Skeletal muscle satellite cell (primary cell): Measurements from ENCODE around the gene LANCL3.
A peak's percentile ranks its signal among the peaks of the same experiment; 100 is the strongest.

Source experiments
- H3K27me3 ChIP-seq: 2 replicates; pipeline ENCODE4 v1.7.0; 2013; ENCODE audit warnings: low read length; ENCODE audit not compliant: control insufficient read depth, insufficient read depth
- H3K36me3 ChIP-seq: 2 replicates; pipeline ENCODE4 v1.7.0; 2013; ENCODE audit warnings: mild to moderate bottlenecking, control low read depth, low read length; ENCODE audit not compliant: insufficient read depth
- H3K4me1 ChIP-seq: 2 replicates; pipeline ENCODE4 v1.7.0; 2013; ENCODE audit warnings: low read length; ENCODE audit not compliant: control insufficient read depth, insufficient read depth
- H3K4me2 ChIP-seq: 2 replicates; pipeline ENCODE4 v1.7.0; 2013; ENCODE audit warnings: mild to moderate bottlenecking, low read length
- H3K4me3 ChIP-seq: 2 replicates; pipeline ENCODE4 v1.7.0; 2013; ENCODE audit warnings: low read length
- H3K9ac ChIP-seq: 2 replicates; pipeline ENCODE4 v1.7.0; 2013; ENCODE audit warnings: mild to moderate bottlenecking, low read depth, low read length, moderate library complexity
- H3K9me3 ChIP-seq: replicated peaks from 2 replicates; pipeline ENCODE4 v1.7.0; 2013; ENCODE audit warnings: mild to moderate bottlenecking, control low read depth, low read length

LANCL3 gene

GRCh38 chrX:37684973-37685372 is 113.5 kb downstream of the LANCL3 start:
- peak overlapping the region; percentile 68 for H3K4me3 ChIP-seq
- no peaks in the 10 kb centered on the region for H3K27me3 ChIP-seq
- H3K36me3 ChIP-seq: no peaks in the 10 kb centered on the region
- H3K4me2 ChIP-seq: peak overlapping the region; percentile 85
- no peaks in the 10 kb centered on the region for H3K9me3 ChIP-seq
- no peak overlapping the region for H3K9ac ChIP-seq
- peaks cover 4% of the 10 kb centered on the region for H3K4me1 ChIP-seq

GRCh38 chrX:37685381-37686359 is 114.2 kb downstream of the LANCL3 start, which contains the start of gene XK:
TSS of gene XK (plus strand) at chrX:37685791. CDS start at chrX:37685962, 171 bp downstream.
- Histone ChIP-seq H3K4me2 (peak within 1 kb of the TSS; percentile 85), H3K9ac (no peak within 1 kb of the TSS), H3K36me3 (no peaks in the 10 kb centered on the region), H3K27me3 (no peaks in the 10 kb centered on the region), H3K4me1 (peaks cover 4% of the 10 kb centered on the region), H3K9me3 (no peaks in the 10 kb centered on the region), H3K4me3 (peak within 1 kb of the TSS; percentile 68)

- Histone ChIP-seq H3K27me3 (no peaks in the 10 kb centered on the region), H3K4me1 (peaks cover 4% of the 10 kb centered on the region), H3K4me3 (no peak overlapping the region), H3K9me3 (no peaks in the 10 kb centered on the region), H3K36me3 (no peaks in the 10 kb centered on the region), H3K4me2 (peak overlapping the region; percentile 85), H3K9ac (no peak overlapping the region)
Measured at GRCh38 chrX:37686369-37686995, 115.0 kb downstream of the LANCL3 start.

- H3K36me3 ChIP-seq: no peaks in the 10 kb centered on the region
- H3K4me1 ChIP-seq: peaks cover 4% of the 10 kb centered on the region
- no peak overlapping the region for H3K9ac ChIP-seq
- no peak overlapping the region for H3K4me3 ChIP-seq
- H3K9me3 ChIP-seq: no peaks in the 10 kb centered on the region
- H3K27me3 ChIP-seq: no peaks in the 10 kb centered on the region
- H3K4me2 ChIP-seq: no peak overlapping the region
Measured at GRCh38 chrX:37686996-37687395, 115.5 kb downstream of the LANCL3 start.

- H3K36me3 ChIP-seq: no peaks in the 10 kb centered on the region
- H3K27me3 ChIP-seq: no peaks in the 10 kb centered on the region
- no peak overlapping the region for H3K4me3 ChIP-seq
- no peak overlapping the region for H3K4me2 ChIP-seq
- H3K9me3 ChIP-seq: no peaks in the 10 kb centered on the region
- peaks cover 16% of the 10 kb centered on the region for H3K4me1 ChIP-seq
- no peak overlapping the region for H3K9ac ChIP-seq
Measured at GRCh38 chrX:37690119-37690518, 118.7 kb downstream of the LANCL3 start.

GRCh38 chrX:37692918-37693317 is 121.5 kb downstream of the LANCL3 start:
- no peak overlapping the region for H3K4me3 ChIP-seq
- H3K4me2 ChIP-seq: no peak overlapping the region
- no peaks in the 10 kb centered on the region for H3K27me3 ChIP-seq
- no peak overlapping the region for H3K9ac ChIP-seq
- H3K9me3 ChIP-seq: no peaks in the 10 kb centered on the region
- H3K36me3 ChIP-seq: no peaks in the 10 kb centered on the region
- peaks cover 16% of the 10 kb centered on the region for H3K4me1 ChIP-seq

GRCh38 chrX:37697169-37697760 is 125.8 kb downstream of the LANCL3 start:
- no peak overlapping the region for H3K4me3 ChIP-seq
- peaks cover 17% of the 10 kb centered on the region for H3K4me1 ChIP-seq
- no peak overlapping the region for H3K4me2 ChIP-seq
- H3K36me3 ChIP-seq: no peaks in the 10 kb centered on the region
- no peaks in the 10 kb centered on the region for H3K27me3 ChIP-seq
- no peaks in the 10 kb centered on the region for H3K9me3 ChIP-seq
- no peak overlapping the region for H3K9ac ChIP-seq

- no peaks in the 10 kb centered on the region for H3K36me3 ChIP-seq
- no peak overlapping the region for H3K4me3 ChIP-seq
- no peaks in the 10 kb centered on the region for H3K9me3 ChIP-seq
- peaks cover 5% of the 10 kb centered on the region for H3K4me1 ChIP-seq
- H3K4me2 ChIP-seq: no peak overlapping the region
- no peaks in the 10 kb centered on the region for H3K27me3 ChIP-seq
- no peak overlapping the region for H3K9ac ChIP-seq
Measured at GRCh38 chrX:37701588-37701987, 130.1 kb downstream of the LANCL3 start.

- Histone ChIP-seq H3K4me1 (no peaks in the 10 kb centered on the region), H3K9ac (no peak overlapping the region), H3K36me3 (no peaks in the 10 kb centered on the region), H3K27me3 (peaks cover 3% of the 10 kb centered on the region), H3K9me3 (no peaks in the 10 kb centered on the region), H3K4me2 (no peak overlapping the region), H3K4me3 (no peak overlapping the region)
Measured at GRCh38 chrX:37711991-37712390, 140.5 kb downstream of the LANCL3 start.

GRCh38 chrX:37712458-37712857 is 141.0 kb downstream of the LANCL3 start:
- Histone ChIP-seq H3K27me3 (peaks cover 3% of the 10 kb centered on the region), H3K4me1 (no peaks in the 10 kb centered on the region), H3K4me2 (no peak overlapping the region), H3K9ac (no peak overlapping the region), H3K4me3 (no peak overlapping the region), H3K9me3 (no peaks in the 10 kb centered on the region), H3K36me3 (no peaks in the 10 kb centered on the region)

GRCh38 chrX:37714479-37714878 is 143.0 kb downstream of the LANCL3 start:
- Histone ChIP-seq H3K4me2 (no peak overlapping the region), H3K36me3 (no peaks in the 10 kb centered on the region), H3K4me1 (no peaks in the 10 kb centered on the region), H3K27me3 (peaks cover 3% of the 10 kb centered on the region), H3K9me3 (no peaks in the 10 kb centered on the region), H3K4me3 (no peak overlapping the region), H3K9ac (no peak overlapping the region)
